Measurements from ENCODE around the gene RCVRN. TPM values are rescaled to one million over a fixed set of nuclear protein-coding genes. Genes with fewer than 3 reads are reported as not detected.

The RCVRN gene
- total RNA-seq (1 to 10 TPM in 1 of 7 donors, under 1 TPM in 6; 0.11 to 1.4 (median 0.32) TPM), polyA plus RNA-seq (under 1 TPM; 0.03 to 0.64 (median 0.30) TPM)
- long read RNA-seq, donor 1: 0 reads
- long read RNA-seq, donor 2: 0 reads

GRCh38 chr17:9905078-9905415, at the start of gene RCVRN:
Gene RCVRN, minus strand, starts transcription at chr17:9905271. Its CDS starts 91 bp downstream, at chr17:9905180.
- DNase-seq: no peak
- no peaks in the 10 kb centered on the region for H3K36me3 ChIP-seq
- no peaks in the 10 kb centered on the region for H3K9me3 ChIP-seq
- TF ChIP-seq POLR2AphosphoS5 (IDR thresholded peaks at IDR 0.05): no peak
- TF ChIP-seq POLR2A (IDR thresholded peaks at IDR 0.05): no peak
- TF ChIP-seq, protein P1, sequence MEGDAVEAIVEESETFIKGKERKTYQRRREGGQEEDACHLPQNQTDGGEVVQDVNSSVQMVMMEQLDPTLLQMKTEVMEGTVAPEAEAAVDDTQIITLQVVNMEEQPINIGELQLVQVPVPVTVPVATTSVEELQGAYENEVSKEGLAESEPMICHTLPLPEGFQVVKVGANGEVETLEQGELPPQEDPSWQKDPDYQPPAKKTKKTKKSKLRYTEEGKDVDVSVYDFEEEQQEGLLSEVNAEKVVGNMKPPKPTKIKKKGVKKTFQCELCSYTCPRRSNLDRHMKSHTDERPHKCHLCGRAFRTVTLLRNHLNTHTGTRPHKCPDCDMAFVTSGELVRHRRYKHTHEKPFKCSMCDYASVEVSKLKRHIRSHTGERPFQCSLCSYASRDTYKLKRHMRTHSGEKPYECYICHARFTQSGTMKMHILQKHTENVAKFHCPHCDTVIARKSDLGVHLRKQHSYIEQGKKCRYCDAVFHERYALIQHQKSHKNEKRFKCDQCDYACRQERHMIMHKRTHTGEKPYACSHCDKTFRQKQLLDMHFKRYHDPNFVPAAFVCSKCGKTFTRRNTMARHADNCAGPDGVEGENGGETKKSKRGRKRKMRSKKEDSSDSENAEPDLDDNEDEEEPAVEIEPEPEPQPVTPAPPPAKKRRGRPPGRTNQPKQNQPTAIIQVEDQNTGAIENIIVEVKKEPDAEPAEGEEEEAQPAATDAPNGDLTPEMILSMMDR (IDR thresholded peaks at IDR 0.05 in 8 of 11, conservative IDR thresholded peaks at IDR 0.05 in 3 of 11): no peak
- intact Hi-C loops (cut with DNase I; ENCODE audit: low total_unique reads): no loop called here
- no peak within 1 kb of the TSS for H3K4me3 ChIP-seq
- 90 to 95% (median 93%) methylated on average over 10 to 11 of the region's 11 CpGs for WGBS, 5 donors
- H3K27ac ChIP-seq: no peak within 1 kb of the TSS
- peaks cover 0 to 9% (median 2%) of the 10 kb centered on the region in 6 donors for H3K4me1 ChIP-seq
- peaks cover 0 to 32% (median 0%) of the 10 kb centered on the region in 7 donors for H3K27me3 ChIP-seq (replicated peaks in 1 of 7)

DNA sequence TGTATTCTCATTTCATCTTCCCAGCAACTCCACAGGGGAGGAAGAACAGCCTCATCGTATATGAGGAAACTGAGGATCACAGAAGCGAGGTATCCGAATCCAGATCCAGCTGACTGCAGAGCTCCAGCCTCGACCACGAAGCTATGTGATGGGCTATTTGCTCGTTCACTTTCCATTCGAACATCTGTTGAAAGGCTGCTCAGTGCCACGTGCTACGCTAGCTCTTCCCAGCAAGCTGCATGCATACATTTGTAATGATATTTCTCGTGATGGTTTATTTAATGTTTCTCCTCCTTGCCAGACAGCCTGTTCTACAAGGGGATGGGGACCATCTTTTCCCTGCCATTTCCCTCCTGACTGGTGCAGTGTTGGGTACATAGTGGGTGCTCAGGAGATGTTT, 48.4 kb upstream of the RCVRN start:
- intact Hi-C loops (cut with DNase I; ENCODE audit: low total_unique reads): no loop called here

GRCh38 chr17:9951803-9952202, 46.7 kb upstream of the RCVRN start:
- Histone ChIP-seq H3K4me1 (peaks cover 0 to 17% (median 4%) of the 10 kb centered on the region in 6 donors), H3K27ac (no peak overlapping the region), H3K36me3 (peaks cover 0 to 57% (median 0%) of the 10 kb centered on the region in 6 donors), H3K9me3 (no peaks in the 10 kb centered on the region), H3K4me3 (no peak overlapping the region), H3K27me3 (replicated peaks in 1 of 7) (no peaks in the 10 kb centered on the region)
- TF ChIP-seq POLR2A (IDR thresholded peaks at IDR 0.05) (no peak), POLR2AphosphoS5 (IDR thresholded peaks at IDR 0.05) (no peak)
- TF ChIP-seq, protein P1 (IDR thresholded peaks at IDR 0.05 in 8 of 11, conservative IDR thresholded peaks at IDR 0.05 in 3 of 11): no peak
- no peak for DNase-seq
- intact Hi-C loops (cut with DNase I; ENCODE audit: low total_unique reads): no loop called here
- 65 to 77% (median 67%) methylated on average over 5 of the region's 5 CpGs for WGBS, 5 donors

More for the DNA sequence above, 48.4 kb upstream of the RCVRN start:
- DNase-seq: no peak
- Histone ChIP-seq H3K27ac (no peak overlapping the region), H3K4me3 (no peak overlapping the region), H3K27me3 (replicated peaks in 1 of 7) (peaks cover 0 to under 1% (median 0%) of the 10 kb centered on the region in 7 donors), H3K9me3 (no peaks in the 10 kb centered on the region), H3K36me3 (peaks cover 0 to 66% (median 0%) of the 10 kb centered on the region in 6 donors), H3K4me1 (peaks cover 0 to 9% (median 4%) of the 10 kb centered on the region in 6 donors)
- WGBS, 5 donors: 88 to 91% (median 90%) methylated on average over 10 of the region's 10 CpGs
- no peak for TF ChIP-seq POLR2AphosphoS5 (IDR thresholded peaks at IDR 0.05)
- TF ChIP-seq, protein P1 (IDR thresholded peaks at IDR 0.05 in 8 of 11, conservative IDR thresholded peaks at IDR 0.05 in 3 of 11): no peak
- TF ChIP-seq POLR2A (IDR thresholded peaks at IDR 0.05): no peak

DNA sequence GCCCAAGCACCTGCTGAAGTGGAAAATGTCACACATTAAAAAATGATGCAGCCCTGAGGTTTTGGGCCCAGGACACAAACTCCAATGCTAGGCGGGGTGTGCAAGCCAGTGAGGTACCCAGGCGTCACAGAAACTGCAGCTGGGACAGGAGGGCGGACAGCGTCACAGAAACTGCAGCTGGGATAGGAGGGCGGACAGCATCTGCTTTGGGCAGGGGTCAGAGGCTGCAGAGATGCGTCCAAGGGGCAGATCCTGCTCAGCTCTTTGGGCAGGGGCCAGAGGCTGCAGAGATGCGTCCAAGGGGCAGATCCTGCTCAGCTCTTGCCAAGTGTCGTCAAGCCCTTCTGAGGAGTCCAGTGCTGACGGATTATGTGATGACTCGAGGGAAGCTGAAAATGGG, 43.9 kb upstream of the RCVRN start:
- 79 to 87% (median 83%) methylated on average over 10 of the region's 10 CpGs for WGBS, 5 donors
- intact Hi-C loops (cut with DNase I; ENCODE audit: low total_unique reads): no loop called here
- no peak for DNase-seq

More for the DNA sequence above, 43.9 kb upstream of the RCVRN start:
- peaks cover 0 to 58% (median 1%) of the 10 kb centered on the region in 6 donors for H3K36me3 ChIP-seq
- peaks cover 0 to 17% (median 4%) of the 10 kb centered on the region in 6 donors for H3K4me1 ChIP-seq
- no peaks in the 10 kb centered on the region for H3K9me3 ChIP-seq
- TF ChIP-seq POLR2AphosphoS5 (IDR thresholded peaks at IDR 0.05) (peak in 2 of 3 donors; percentile 41 to 49), POLR2A (IDR thresholded peaks at IDR 0.05) (no peak)
- TF ChIP-seq, protein P1 (IDR thresholded peaks at IDR 0.05 in 8 of 11, conservative IDR thresholded peaks at IDR 0.05 in 3 of 11): no peak
- H3K27ac ChIP-seq: peak overlapping the region in 3 of 8 donors; percentile 24 to 32 (median 30)
- H3K4me3 ChIP-seq: no peak overlapping the region
- no peaks in the 10 kb centered on the region for H3K27me3 ChIP-seq (replicated peaks in 1 of 7)

Data from spleen (tissue), 13 donors.